Heart left ventricle (tissue), 13 donors: ENCODE results near the gene NXPE3.

Source experiments
- CTCF ChIP-seq, 12 donors: fragments of 200-600 bp; sonication (generic) in 4 of 12; IDR thresholded peaks; one replicate each; pipeline versions ENCODE4 v1.5.0 to v1.8.0; 2018 to 2022; ENCODE audit warnings: antibody characterized with exemption in 12 of 12, mild to moderate bottlenecking in 5 of 12
- POLR2A ChIP-seq, 2 donors: fragments of 450-650 bp; IDR thresholded peaks; one replicate each; pipeline ENCODE4 v1.6.1; 2017; ENCODE audit warnings: antibody characterized with exemption in 2 of 2, mild to moderate bottlenecking in 2 of 2, moderate library complexity in 2 of 2
- donor health status: ischemic (EF 13 %, LVEDD 7.1; RV severe dilation, severe dysfunction).
- donor health status: DM: no; HTN: yes; CAD: no.
- donor health status: DM: no; HTN: no; CAD: no.
- donor health status: ischemic (EF 25% LVEDD 6.9; RV normal size, moderate dysfunction).
- donor health status: ischemic (EF 25% LVEDD 5.7; RV mildly dilated, moderate dysfunction).
- donor health status: ischemic (EF 35%, LVEDD 5.7; RV mildly dilated, moderate dysfunction).
- donor health status: nonischemic (EF 11% LVEDD 7.7; RV severe dilation, severe dysfunction).
- donor health status: DM: yes; HTN: yes; CAD: no.
- donor health status: PGD.
- donor health status: ischemic (EF 29% LVEDD 5.4; RV normal size, mild dysfunction).
- donor health status: nonischemic (EF 23%, LVEDD 6.1; RV moderate dilation, normal function).

- TF ChIP-seq CTCF (IDR thresholded peaks at IDR 0.05) = no peak
- no peak for TF ChIP-seq POLR2A (IDR thresholded peaks at IDR 0.05)
These were observed 24.9 kb downstream of the NXPE3 start for GRCh38 chr3:101803939-101804338.
